HL-60 (cell line): Measurements from ENCODE around the gene PGBD5.

Source experiments
- CTCF ChIP-seq: IDR thresholded peaks from one replicate; pipeline ENCODE4 v1.5.1; 2011; ENCODE audit warnings: low read length, control low read depth, inconsistent platforms; ENCODE audit not compliant: insufficient read depth
- GABPA ChIP-seq: IDR thresholded peaks from 2 replicates; pipeline ENCODE4 v1.6.1; 2012; ENCODE audit warnings: low read depth
- POLR2AphosphoS5 ChIP-seq: IDR thresholded peaks from 2 replicates; pipeline ENCODE4 v1.6.1; 2012; ENCODE audit warnings: low read depth
- REST ChIP-seq: IDR thresholded peaks from 2 replicates; pipeline ENCODE4 v1.6.1; 2012; ENCODE audit warnings: low read depth; ENCODE audit not compliant: insufficient replicate concordance

- no peak for TF ChIP-seq CTCF
- no peak for TF ChIP-seq REST
- no peak for TF ChIP-seq POLR2AphosphoS5
- TF ChIP-seq GABPA, result no peak
These were observed 32.4 kb upstream of the PGBD5 start for GRCh38 chr1:230458509-230458908.
